CD4-positive, alpha-beta T cell treated with Interleukin-17A for 4 hours (primary cell): ENCODE measurements around the gene APPBP2.
"Not testable (repeated sequence)": the region's sequence is repeated elsewhere in the genome, so short reads cannot be mapped to it uniquely, and the experiment has no call there.

Source experiments
- DNase-seq: peaks from one replicate; pipeline ENCODE4 v3.0.0-alpha.2; 2020; ENCODE audit warnings: mixed read lengths

Gene APPBP2

DNA sequence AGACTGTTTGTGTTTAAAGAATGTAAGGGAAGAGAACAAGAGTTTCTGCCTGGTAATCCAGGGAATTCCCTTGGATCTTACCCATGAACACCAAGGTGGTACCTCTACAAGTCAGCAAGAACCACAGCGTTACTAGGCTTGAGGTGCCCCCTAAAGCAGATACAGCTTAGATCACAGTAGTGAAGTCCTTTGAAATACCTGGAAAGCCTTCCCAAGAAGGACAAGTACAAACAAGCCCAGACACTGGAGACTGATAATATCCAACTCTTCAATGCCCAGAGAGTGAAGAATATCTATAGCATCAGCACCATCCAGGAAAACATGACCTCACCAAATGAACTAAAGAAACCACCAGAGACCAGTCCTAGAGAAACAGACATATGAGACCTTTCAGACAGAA is 3.8 kb upstream of the APPBP2 start:
- DNase-seq = no peak

GRCh38 chr17:60528828-60529227 is 2.8 kb upstream of the APPBP2 start:
- DNase-seq = no peak

GRCh38 chr17:60527701-60528100 is 1.7 kb upstream of the APPBP2 start:
- no peak for DNase-seq

DNA sequence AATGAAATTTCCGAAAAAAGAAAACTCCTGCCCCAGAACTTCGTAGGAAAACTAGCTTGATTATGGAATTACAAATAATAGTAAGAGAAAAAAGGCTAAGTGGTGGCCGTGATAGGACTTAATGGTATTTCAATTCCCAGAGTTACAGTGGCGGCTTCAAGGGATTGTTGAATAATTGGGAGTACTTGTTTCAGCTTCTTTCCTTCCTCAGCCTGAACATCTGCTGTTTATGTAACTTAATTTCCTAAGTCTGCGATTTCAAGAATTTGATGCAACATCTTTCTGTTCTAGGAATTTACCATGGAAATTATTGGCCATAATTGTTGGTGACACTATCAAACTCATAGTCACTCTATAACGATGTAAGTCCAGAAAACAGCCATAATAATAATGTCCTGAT is 684 bp upstream of the APPBP2 start:
- no peak for DNase-seq

DNA sequence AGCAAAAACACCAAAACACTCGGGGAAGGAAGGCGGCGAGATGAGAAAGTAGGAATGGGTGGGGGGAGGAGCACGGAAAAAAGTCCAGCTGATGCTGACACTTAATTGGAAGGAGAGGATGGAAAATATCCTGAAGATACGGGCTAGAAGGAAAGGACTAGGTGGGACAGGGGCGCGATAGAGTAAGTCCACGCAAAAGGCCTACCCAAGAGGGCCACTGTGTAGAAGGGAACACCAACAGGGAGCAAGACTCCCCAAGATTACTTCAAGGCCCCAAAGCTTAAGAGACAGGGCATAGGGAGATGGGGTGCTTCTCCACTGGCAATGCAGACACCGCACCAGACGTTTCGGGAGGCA is 736 bp downstream of the APPBP2 start:
- DNase-seq = no peak

DNA sequence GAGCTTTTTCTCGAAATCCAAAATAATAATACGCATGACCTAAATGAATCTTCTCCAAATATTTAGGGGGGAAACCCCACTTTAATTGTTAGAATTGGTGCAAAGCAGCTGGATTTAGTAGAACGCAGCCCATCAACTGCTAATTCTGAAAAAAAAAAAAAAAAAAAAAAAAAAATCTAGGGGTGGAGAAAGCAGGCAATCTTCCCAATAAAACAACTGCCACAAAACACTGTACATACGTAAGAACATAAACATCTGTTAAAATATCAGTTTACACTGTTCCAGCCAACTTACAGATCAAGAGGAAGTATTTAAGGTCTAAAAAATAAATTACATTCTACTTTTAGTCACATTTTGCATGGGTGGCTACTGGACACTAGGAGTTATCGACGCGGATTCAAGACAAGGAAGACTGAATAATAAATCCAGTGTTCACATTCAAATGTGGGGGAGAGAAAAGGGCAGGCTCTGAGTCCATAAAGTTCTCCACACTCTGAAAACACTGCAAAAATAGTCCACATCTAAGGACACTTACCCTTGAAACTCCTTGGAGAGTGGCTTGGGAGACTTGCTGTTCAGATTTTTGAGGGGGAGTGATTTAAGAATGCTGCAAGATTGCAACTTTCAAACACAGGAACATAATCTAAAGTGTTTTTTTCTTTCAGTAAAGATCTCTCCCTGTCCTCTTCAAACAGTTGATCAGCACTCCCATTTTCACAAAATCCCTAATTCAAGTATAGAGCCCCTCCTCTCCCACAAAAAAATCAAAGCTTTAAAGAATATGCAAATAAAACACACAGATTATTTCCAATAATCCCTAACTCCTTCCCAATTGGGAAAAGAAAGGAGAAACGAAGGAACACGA is 1.3 kb downstream of the APPBP2 start:
- DNase-seq = no peak

- DNase-seq = no peak
These were observed 2.2 kb downstream of the APPBP2 start for GRCh38 chr17:60523822-60524221.

- no peak for DNase-seq
These were observed 3.0 kb downstream of the APPBP2 start for GRCh38 chr17:60522889-60523626.

DNA sequence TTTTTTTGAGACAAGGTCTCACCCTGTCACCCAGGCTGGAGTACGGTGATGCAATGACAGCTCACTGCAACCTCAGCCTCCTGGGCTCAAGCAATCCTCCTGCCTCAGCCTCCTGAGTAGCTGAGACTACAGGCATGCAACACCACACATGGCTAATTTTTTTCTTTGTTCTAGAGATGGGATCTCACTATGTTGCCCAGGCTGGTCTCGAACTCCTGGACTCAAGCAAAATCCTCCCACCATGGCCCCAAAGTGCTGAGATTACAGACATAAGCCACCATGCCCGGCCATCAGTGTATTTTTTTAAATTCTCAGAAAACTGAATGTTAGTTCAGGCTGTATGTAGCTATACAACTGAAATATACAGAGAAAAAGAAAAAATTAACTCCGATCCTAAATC is 6.2 kb downstream of the APPBP2 start:
- no peak for DNase-seq

DNA sequence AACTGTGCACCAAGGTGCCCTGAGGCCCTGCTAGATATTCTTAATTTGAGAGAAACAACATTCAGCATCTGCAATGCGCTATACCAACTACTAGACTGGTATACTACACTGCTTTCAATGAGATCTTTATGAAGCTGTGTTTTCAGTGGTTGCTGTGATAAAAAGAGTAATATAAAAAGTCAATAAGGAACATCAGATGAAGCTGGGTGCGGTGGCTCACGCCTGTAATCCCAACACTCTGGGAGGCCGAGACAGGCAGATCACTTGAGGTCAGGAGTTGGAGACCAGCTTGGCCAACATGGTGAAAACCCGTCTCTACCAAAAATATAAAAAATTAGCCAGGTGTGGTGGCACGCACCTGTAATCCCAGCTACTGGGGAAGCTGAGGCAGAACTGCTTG is 10.4 kb downstream of the APPBP2 start:
- not testable (repeated sequence) for DNase-seq

GRCh38 chr17:60515199-60515598 is 10.8 kb downstream of the APPBP2 start:
- not testable (repeated sequence) for DNase-seq

DNA sequence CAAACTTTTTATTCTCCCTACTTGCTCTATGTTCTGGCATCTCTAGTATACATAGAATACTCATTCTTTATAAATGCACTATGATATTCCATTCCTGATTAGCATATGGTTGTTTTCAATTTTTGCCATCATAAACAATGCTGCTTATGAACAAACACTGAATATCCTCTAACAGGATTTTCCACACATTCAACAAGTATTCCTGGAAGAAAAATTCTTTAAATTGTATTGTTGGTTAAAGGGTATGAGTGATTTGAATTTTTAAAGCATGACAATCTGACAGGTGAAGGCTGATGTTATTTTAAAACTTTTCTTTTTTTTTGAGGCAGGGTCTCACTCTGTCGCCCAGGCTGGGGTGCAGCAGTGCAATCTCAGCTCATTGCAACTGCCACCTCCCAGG is 11.5 kb downstream of the APPBP2 start:
- DNase-seq = no peak

GRCh38 chr17:60514053-60514452 is 12.0 kb downstream of the APPBP2 start:
- no peak for DNase-seq

GRCh38 chr17:60513014-60513413 is 13.0 kb downstream of the APPBP2 start:
- DNase-seq = no peak

DNA sequence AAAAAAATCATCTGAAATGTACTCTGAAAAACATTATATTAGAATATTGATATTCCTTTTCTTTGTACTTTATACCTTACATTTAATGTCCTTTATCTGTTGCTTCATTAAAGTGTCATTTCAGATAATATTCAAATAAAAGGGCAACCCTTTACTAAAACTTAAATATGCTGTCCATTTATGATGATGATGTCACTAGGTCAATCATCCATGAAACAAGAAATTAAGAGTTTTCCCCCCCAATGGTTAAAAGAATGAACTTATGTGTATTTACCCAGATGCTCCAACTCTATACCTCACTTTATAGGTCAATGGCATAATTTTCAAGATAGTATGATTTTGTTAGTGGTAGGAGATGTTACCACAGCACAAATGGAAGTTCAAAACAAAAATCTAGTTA is 15.3 kb downstream of the APPBP2 start:
- no peak for DNase-seq

DNA sequence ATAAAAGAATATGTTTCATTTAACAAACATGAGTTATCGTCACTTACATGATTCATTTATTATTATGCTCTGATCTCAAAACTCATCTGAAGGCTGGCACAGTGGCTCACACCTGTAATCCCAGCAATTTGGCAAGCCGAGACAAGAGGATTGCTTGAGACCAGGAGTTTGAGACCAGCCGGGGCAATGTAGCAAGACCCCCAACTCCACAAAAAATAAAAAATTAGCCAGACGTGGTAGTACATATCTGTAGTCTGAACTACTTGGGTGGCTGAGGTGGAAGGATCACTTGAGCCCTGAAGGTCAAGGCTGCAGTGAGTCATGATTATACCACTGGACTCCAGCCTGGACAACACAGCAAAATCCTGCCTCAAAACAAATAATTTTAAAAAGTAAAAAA is 16.0 kb downstream of the APPBP2 start:
- DNase-seq = no peak

DNA sequence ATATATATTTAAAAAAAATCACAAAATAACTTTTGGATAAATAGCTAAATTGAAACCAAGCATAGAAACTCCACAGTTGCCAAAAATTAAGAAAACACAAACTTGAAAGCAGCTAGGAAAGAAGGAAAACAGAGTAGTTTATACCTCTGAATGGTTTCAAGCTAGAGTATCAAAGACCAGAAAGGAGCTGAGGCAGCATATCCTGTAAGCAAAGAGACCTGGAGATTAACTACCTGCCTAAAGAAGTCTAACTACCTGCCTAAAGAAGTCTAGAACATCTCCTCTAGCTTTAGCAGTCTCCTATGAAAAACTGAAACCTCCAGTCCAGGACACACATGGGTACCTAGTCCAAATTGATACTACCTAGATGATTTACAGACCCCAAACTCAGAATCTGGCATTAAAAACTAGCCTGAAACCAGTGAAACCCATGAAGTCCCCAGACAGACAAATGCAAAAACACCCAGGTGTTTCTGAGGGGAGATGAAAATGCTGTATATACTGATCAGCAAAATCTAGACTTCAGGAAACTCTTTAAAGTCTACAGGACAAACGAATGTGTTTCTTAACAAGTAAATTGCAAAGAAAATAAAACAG is 17.6 kb downstream of the APPBP2 start:
- DNase-seq = no peak

DNA sequence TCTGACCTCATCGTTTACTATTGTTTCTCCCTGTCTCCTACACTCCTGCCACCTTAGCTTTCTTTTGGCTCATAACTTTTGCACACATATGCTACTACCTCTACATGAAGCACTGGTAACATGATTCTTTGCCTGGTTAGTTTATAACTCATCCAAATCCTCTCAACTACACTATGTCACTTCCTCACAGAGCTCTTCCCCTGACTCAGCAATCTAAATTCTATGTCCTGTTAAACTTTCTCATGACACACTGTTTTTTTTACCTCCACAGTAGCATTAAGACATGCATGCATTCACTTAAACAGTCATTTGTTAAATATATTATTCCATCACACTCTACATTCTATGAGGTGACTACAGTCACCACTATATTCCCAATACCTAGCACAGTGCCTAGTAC is 19.7 kb downstream of the APPBP2 start:
- DNase-seq = no peak

GRCh38 chr17:60502145-60502544 is 23.9 kb downstream of the APPBP2 start:
- DNase-seq = no peak

DNA sequence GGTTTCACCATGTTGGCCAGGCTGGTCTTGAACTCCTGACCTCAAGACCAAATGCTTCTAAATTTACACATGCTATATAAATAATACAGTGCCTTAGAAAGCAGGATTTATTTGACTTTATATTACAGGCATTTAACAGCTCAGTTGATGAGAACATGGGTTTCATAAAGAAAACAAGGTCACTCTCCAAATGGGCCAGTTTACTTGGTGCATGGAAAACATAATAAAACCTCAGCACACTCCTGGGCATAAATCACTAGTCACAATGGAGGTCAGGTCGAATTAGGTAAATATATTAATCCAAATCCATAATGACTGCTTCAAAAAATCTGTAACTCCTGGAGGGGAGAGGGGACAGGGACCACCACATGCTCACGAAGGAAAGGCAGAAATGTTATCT is 24.5 kb downstream of the APPBP2 start:
- DNase-seq = no peak

GRCh38 chr17:60496041-60496440 is 30.0 kb downstream of the APPBP2 start:
- no peak for DNase-seq

DNA sequence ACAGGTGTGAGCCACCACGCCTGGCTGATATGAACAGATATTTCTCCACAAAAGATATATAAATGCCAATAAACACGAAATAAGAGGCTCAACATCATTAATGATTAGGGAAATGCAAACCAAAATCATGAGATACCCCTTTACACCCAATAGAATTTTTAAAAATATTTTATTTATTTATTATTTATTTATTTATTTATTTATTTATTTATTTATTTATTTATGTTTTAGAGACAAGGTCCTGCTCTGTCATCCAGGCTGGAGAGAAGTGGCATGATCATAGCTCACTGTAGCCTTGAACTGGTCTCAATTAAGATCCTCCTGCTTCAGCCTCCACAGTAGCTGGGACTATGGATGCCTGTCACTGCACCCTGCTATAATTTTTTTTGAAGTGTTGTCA is 30.8 kb downstream of the APPBP2 start:
- no peak for DNase-seq

GRCh38 chr17:60493847-60494321 is 32.2 kb downstream of the APPBP2 start:
- DNase-seq = no peak

DNA sequence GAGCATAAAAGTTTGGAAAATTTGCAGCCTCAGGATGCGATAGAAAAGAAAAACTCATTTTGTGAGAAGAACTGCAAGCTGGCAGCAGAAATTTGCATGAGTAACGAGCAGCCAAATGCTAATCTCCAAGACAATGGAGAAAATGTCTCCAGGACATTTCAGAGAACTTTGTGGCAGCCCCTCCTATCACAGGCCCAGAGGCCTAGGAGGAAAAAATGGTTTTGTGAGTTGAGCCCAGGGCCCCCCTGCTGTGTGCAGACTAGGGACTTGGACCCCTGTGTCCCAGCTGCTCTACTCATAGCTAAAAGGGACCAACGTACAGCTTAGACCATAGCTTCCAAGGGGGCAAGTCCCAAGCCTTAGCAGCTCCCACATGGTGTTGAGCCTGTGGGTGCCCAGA is 34.3 kb downstream of the APPBP2 start:
- DNase-seq = no peak
